ENCODE data around the gene NLRP6. TPM values are rescaled to one million over a fixed set of nuclear protein-coding genes. Genes with fewer than 3 reads are reported as not detected.
A peak's percentile ranks its signal among the peaks of the same experiment; 100 is the strongest.
"Not testable (repeated sequence)": the region's sequence is repeated elsewhere in the genome, so short reads cannot be mapped to it uniquely, and the experiment has no call there.

Gene NLRP6
- total RNA-seq, 6 experiments from 2014 or later: not detected

DNA sequence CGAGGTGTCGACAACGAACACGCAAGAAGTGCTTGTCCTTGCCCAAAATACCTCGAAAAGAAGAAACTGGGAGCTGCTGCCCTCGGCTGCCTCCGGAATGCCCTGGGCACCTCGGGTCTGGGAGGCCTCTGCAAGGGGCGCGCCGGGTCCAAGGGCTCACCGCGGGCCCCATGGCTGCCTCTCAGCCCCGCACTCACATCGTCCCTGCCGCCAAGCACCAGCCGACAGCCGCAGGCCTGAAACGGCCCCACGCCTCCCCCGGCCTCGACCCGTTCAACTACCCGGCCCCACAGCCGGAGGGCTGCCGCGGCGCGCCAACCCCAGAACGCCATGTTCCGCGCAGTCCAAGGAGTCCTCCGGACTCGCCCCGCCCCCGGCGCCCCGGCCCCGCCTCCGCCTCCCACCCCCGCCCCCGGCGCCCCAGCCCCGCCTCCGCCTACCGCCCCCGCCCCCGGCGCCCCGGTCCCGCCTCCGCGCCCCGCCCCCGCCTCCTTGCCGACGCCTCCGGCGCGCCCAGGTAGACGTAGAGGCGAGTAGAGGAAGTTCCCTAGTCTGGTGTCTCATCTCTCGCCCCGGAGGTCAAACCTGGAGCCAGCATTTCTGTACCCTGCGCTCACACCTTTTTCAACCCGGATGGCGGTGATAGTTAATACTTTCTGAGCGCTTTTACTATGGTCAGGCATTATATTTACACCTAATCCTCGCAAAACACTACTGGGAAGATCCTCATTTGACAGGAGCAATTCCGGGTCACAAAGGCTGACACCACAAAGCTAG lies 42.0 kb upstream of the NLRP6 start, which contains the start of gene SIRT3:
TSS of gene SIRT3 (minus strand) at position 346 of the 777 bp plus-strand sequence. CDS start at position 332, 14 bp downstream.
- peak; percentile 64 for DNase-seq
- peak within 1 kb of the TSS; percentile 92 for H3K4me3 Mint-ChIP-seq
- no peaks in the 10 kb centered on the region for H3K9me3 Mint-ChIP-seq
- H3K27ac Mint-ChIP-seq: peak within 1 kb of the TSS; percentile 93
- H3K4me1 Mint-ChIP-seq (ENCODE audit: low read depth): peaks cover 36% of the 10 kb centered on the region
- peaks cover 2% of the 10 kb centered on the region; the same call in 1 of the 2 replicates for H3K27me3 Mint-ChIP-seq (ENCODE audit: insufficient read depth)
- TF ChIP-seq, protein P1, sequence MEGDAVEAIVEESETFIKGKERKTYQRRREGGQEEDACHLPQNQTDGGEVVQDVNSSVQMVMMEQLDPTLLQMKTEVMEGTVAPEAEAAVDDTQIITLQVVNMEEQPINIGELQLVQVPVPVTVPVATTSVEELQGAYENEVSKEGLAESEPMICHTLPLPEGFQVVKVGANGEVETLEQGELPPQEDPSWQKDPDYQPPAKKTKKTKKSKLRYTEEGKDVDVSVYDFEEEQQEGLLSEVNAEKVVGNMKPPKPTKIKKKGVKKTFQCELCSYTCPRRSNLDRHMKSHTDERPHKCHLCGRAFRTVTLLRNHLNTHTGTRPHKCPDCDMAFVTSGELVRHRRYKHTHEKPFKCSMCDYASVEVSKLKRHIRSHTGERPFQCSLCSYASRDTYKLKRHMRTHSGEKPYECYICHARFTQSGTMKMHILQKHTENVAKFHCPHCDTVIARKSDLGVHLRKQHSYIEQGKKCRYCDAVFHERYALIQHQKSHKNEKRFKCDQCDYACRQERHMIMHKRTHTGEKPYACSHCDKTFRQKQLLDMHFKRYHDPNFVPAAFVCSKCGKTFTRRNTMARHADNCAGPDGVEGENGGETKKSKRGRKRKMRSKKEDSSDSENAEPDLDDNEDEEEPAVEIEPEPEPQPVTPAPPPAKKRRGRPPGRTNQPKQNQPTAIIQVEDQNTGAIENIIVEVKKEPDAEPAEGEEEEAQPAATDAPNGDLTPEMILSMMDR (IDR thresholded peaks at IDR 0.05): peak; percentile 22; the same call in 1 of the 2 replicates
- peaks cover 5% of the 10 kb centered on the region for H3K36me3 Mint-ChIP-seq (ENCODE audit: low read depth)

DNA sequence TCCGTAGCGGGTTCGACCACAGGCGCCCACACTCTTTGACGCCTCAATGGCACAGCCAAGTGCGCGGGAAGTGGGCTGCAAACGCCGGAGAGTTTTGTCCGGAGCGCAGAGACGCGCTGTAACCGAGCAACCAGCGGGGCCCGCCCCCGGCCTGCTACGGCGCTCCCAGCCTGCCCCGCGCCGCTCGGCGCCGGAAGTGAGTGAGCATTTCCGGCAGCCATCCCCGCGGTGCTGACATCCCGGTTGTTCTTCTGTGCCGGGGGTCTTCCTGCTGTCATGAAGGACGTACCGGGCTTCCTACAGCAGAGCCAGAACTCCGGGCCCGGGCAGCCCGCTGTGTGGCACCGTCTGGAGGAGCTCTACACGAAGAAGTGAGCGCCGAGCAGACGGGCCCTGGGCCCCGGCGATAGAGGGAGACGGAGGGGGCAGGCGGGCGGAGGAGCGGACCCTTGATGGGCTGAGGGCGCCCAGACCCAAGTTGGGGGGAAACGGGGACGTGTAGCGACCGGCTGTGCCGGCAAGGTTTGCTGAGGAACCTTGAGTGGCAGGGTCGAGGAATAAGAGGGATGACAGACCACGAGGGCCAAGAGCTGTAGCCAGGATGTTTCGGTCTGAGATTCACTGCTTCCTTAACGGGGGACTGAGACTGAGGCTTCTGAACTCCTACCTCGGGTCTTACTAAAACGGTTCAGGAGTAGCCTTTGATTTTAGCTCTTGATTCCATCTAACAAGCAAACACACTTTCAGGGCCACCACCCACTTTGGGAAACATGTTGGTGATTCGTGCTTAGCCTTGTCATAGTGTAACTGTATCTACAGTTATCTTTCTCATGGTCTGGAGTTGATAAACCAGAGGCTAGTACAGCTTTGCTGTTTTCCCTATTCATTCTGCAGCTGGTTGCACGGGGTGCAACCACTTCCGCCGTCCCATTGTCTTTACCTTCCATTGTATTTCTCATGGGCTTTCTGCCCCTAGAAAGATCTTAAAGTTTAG lies 41.1 kb upstream of the NLRP6 start, which contains the start of gene PSMD13:
TSS of gene PSMD13 (plus strand) at position 203 of the 994 bp plus-strand sequence. CDS start at position 277, 74 bp downstream.
- Mint-ChIP-seq H3K27ac (peak within 1 kb of the TSS; percentile 93), H3K9me3 (no peaks in the 10 kb centered on the region), H3K36me3 (ENCODE audit: low read depth) (peaks cover 14% of the 10 kb centered on the region), H3K27me3 (ENCODE audit: insufficient read depth) (peaks cover 3% of the 10 kb centered on the region; the same call in 1 of the 2 replicates), H3K4me3 (peak within 1 kb of the TSS; percentile 92), H3K4me1 (ENCODE audit: low read depth) (peaks cover 42% of the 10 kb centered on the region)
- TF ChIP-seq, protein P1 (IDR thresholded peaks at IDR 0.05): 0 out of 2 replicates have a peak, but pooled peaks have one; percentile 3
- peak; percentile 81 for DNase-seq

DNA sequence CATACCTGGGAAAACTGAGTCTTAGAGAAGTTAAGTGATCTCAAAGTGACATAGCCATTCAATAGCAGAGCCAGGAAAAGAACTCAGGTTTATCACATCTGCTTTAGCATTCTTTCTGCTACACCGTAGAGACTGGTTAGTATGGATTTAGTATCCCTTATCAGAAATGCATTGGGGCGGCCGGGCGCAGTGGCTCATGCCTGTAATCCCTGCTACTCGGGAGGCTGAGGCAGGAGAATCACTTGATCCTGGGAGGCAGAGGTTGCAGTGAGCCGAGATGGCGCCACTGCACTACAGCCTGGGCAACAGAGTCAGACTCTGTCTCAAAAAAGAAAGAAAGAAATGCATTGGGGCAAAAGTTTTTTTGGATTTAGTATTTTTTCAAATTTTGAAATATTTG lies 39.9 kb upstream of the NLRP6 start:
- H3K4me3 Mint-ChIP-seq: peak overlapping the region; percentile 90
- H3K4me1 Mint-ChIP-seq (ENCODE audit: low read depth): peaks cover 42% of the 10 kb centered on the region
- not testable (repeated sequence) for DNase-seq; H3K9me3 Mint-ChIP-seq; H3K27me3 Mint-ChIP-seq (ENCODE audit: insufficient read depth)
- H3K27ac Mint-ChIP-seq: peak overlapping the region; percentile 46
- H3K36me3 Mint-ChIP-seq (ENCODE audit: low read depth): peaks cover 22% of the 10 kb centered on the region

DNA sequence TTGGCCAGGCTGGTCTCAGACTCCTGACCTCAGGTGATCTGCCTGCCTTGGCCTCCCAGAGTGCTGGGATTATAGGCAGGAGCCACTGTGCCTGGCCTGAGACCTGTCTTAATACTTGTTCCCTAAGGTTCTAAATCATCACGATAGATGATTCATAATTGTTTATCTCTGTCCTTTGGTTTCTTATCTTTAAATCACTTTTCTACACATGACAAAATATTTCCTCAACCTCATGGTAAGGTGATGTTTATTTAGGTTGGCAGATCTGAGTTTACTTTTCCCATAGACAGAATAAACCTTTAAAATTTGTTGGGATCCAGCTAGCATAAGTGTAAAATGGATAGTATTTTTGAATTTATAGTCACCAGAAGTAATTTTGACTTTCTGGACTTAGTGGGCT lies 37.9 kb upstream of the NLRP6 start:
- H3K4me1 Mint-ChIP-seq (ENCODE audit: low read depth): peaks cover 38% of the 10 kb centered on the region
- peaks cover 3% of the 10 kb centered on the region; the same call in 1 of the 2 replicates for H3K27me3 Mint-ChIP-seq (ENCODE audit: insufficient read depth)
- TF ChIP-seq, protein P1 (IDR thresholded peaks at IDR 0.05): no peak
- H3K27ac Mint-ChIP-seq: no peak overlapping the region
- H3K9me3 Mint-ChIP-seq: no peaks in the 10 kb centered on the region
- peaks cover 27% of the 10 kb centered on the region for H3K36me3 Mint-ChIP-seq (ENCODE audit: low read depth)
- no peak for DNase-seq
- H3K4me3 Mint-ChIP-seq: no peak overlapping the region

DNA sequence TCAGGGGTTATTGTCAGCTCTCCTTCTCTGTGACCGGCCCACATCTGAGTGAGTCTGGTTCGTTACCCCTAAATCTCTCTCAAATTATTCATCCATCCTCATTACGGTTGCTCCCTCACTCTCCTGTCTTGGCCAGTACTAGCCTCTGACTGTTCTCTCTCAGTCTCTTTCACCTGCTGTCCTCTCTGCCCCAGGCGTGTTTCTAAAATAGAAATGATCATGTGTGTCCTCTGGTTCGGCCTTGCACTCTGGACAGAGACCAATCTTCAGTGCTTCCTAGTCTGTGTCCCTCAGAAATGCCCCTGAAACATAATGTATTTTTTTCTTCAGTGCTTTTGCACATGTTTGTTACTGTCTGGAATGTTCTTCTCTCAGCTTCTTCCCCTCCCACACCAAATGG lies 36.6 kb upstream of the NLRP6 start:
- Mint-ChIP-seq H3K4me3 (no peak overlapping the region), H3K36me3 (ENCODE audit: low read depth) (peaks cover 30% of the 10 kb centered on the region), H3K27ac (no peak overlapping the region; the same call in 1 of the 2 replicates)

More for the DNA sequence above, 36.6 kb upstream of the NLRP6 start:
- no peak for DNase-seq
- Mint-ChIP-seq H3K9me3 (no peaks in the 10 kb centered on the region), H3K27me3 (ENCODE audit: insufficient read depth) (peaks cover 3% of the 10 kb centered on the region; the same call in 1 of the 2 replicates), H3K4me1 (ENCODE audit: low read depth) (peaks cover 35% of the 10 kb centered on the region)
- TF ChIP-seq, protein P1 (IDR thresholded peaks at IDR 0.05): no peak

All from HFFc6 (cell line).